Measurements from ENCODE around the gene HLA-E.
"Not testable (repeated sequence)": the region's sequence is repeated elsewhere in the genome, so short reads cannot be mapped to it uniquely, and the experiment has no call there.

Gene HLA-E

DNA sequence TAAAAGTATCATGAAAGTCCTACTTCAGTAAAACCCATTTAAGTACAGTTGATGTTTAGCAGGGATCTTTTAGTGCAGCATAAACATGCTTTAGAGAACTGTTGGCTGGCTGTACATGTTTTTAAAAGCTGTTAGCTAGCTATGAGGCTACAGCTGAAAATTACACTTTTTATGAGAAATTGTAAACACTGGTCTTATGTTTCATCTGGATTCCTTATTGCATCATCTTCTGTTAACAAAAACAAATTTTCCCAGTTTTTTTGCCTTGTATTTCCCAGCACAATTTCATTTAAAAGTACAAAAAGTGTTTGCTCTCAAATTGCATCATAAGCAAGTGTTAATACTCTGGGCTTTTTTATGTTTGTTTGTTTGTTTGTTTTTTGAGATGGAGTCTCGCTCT lies 18.3 kb upstream of the HLA-E start:
- H2AFZ ChIP-seq (ENCODE audit: low read depth, low read length, severe bottlenecking) = no peak overlapping the region
- H3K27ac ChIP-seq (ENCODE audit: low read depth, low read length) = no peak overlapping the region
- no peaks in the 10 kb centered on the region for H3K9me2 ChIP-seq (replicated peaks; ENCODE audit: insufficient read depth, low read length)
- no peak overlapping the region for H3K4me3 ChIP-seq (ENCODE audit: insufficient read depth, low read length, poor library complexity, severe bottlenecking)
- no peaks in the 10 kb centered on the region for H3K9me3 ChIP-seq (ENCODE audit: insufficient read depth, low read length)
- TF ChIP-seq, protein P1, sequence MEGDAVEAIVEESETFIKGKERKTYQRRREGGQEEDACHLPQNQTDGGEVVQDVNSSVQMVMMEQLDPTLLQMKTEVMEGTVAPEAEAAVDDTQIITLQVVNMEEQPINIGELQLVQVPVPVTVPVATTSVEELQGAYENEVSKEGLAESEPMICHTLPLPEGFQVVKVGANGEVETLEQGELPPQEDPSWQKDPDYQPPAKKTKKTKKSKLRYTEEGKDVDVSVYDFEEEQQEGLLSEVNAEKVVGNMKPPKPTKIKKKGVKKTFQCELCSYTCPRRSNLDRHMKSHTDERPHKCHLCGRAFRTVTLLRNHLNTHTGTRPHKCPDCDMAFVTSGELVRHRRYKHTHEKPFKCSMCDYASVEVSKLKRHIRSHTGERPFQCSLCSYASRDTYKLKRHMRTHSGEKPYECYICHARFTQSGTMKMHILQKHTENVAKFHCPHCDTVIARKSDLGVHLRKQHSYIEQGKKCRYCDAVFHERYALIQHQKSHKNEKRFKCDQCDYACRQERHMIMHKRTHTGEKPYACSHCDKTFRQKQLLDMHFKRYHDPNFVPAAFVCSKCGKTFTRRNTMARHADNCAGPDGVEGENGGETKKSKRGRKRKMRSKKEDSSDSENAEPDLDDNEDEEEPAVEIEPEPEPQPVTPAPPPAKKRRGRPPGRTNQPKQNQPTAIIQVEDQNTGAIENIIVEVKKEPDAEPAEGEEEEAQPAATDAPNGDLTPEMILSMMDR (IDR thresholded peaks at IDR 0.05; ENCODE audit: insufficient read depth, low read length, poor library complexity, severe bottlenecking) = no peak
- no peak for TF ChIP-seq EZH2phosphoT487 (conservative IDR thresholded peaks at IDR 0.05; ENCODE audit: low read length)
- no peaks in the 10 kb centered on the region for H4K20me1 ChIP-seq (ENCODE audit: low read depth, low read length)
- no peak overlapping the region for H3K4me2 ChIP-seq (ENCODE audit: low read depth, low read length, poor library complexity, severe bottlenecking)
- H3K27me3 ChIP-seq (ENCODE audit: low read length) = no peaks in the 10 kb centered on the region
- no peaks in the 10 kb centered on the region for H3F3A ChIP-seq (ENCODE audit: insufficient read depth)
- no peaks in the 10 kb centered on the region for H3K79me2 ChIP-seq (ENCODE audit: insufficient read depth, low read length)
- no peaks in the 10 kb centered on the region for H3K36me3 ChIP-seq (ENCODE audit: low read length)
- no peak overlapping the region for H3K9ac ChIP-seq (ENCODE audit: low read length)

DNA sequence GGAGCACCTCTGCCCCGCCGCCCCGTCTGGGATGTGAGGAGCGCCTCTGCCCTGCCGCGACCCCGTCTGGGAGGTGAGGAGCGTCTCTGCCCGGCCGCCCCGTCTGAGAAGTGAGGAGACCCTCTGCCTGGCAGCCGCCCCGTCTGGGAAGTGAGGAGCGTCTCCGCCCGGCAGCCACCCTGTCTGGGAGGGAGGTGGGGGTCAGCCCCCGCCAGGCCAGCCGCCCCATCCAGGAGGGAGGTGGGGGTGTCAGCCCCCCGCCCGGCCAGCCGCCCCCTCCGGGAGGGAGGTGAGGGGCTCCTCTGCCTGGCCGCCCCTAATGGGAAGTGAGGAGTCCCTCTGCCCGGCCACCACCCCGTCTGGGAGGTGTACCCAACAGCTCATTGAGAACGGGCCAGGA lies 14.2 kb upstream of the HLA-E start:
- H3K79me2 ChIP-seq (ENCODE audit: insufficient read depth, low read length); H3K27ac ChIP-seq (ENCODE audit: low read depth, low read length); H3K9me2 ChIP-seq (replicated peaks; ENCODE audit: insufficient read depth, low read length); H2AFZ ChIP-seq (ENCODE audit: low read depth, low read length, severe bottlenecking); H3K27me3 ChIP-seq (ENCODE audit: low read length); H3K36me3 ChIP-seq (ENCODE audit: low read length); H3K9ac ChIP-seq (ENCODE audit: low read length); H3K4me2 ChIP-seq (ENCODE audit: low read depth, low read length, poor library complexity, severe bottlenecking); H3F3A ChIP-seq (ENCODE audit: insufficient read depth); H3K9me3 ChIP-seq (ENCODE audit: insufficient read depth, low read length); H4K20me1 ChIP-seq (ENCODE audit: low read depth, low read length); H3K4me3 ChIP-seq (ENCODE audit: insufficient read depth, low read length, poor library complexity, severe bottlenecking): not testable (repeated sequence)

DNA sequence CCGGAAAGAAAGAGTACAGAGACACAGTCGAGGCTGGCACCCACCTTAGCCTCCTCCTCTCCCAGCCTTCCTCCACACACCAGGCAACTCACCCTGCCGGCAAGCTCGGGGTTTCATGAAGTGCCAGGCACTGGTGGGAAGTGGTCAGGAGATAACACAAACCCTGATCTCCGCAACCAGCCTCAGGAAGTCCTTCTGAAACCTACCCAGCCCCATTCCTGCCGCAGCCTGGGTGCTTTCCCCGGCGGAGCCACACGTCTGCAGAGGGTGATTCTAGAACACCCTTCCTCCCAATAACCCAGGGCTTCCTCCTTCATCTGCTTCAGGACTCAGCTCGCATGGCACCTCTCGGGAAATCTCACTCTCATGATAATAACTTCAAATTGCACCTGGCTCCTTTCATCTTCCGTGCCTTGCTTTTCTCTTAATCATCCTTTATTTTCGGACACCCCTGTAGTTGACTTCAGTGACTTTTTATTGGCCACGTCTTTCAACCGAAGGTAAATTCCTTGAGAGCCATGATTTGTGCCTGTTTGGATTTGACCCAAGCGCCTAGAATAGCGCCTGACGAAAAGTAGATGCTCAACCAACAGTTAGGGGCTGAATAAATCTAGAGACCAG lies 8.7 kb upstream of the HLA-E start:
- no peaks in the 10 kb centered on the region for H3K27me3 ChIP-seq (ENCODE audit: low read length)
- H3K9me3 ChIP-seq (ENCODE audit: insufficient read depth, low read length) = no peaks in the 10 kb centered on the region
- H3K9me2 ChIP-seq (replicated peaks; ENCODE audit: insufficient read depth, low read length) = no peaks in the 10 kb centered on the region
- H3K9ac ChIP-seq (ENCODE audit: low read length) = no peak overlapping the region
- no peak for TF ChIP-seq EZH2phosphoT487 (conservative IDR thresholded peaks at IDR 0.05; ENCODE audit: low read length)
- TF ChIP-seq, protein P1 (IDR thresholded peaks at IDR 0.05; ENCODE audit: insufficient read depth, low read length, poor library complexity, severe bottlenecking) = no peak
- 0 out of 2 replicates have a peak, but pooled peaks cover 9% of the 10 kb centered on the region for H3F3A ChIP-seq (ENCODE audit: insufficient read depth)
- no peak overlapping the region for H3K4me2 ChIP-seq (ENCODE audit: low read depth, low read length, poor library complexity, severe bottlenecking)
- no peak overlapping the region for H2AFZ ChIP-seq (ENCODE audit: low read depth, low read length, severe bottlenecking)
- no peaks in the 10 kb centered on the region for H3K79me2 ChIP-seq (ENCODE audit: insufficient read depth, low read length)
- no peak overlapping the region for H3K4me3 ChIP-seq (ENCODE audit: insufficient read depth, low read length, poor library complexity, severe bottlenecking)
- no peaks in the 10 kb centered on the region for H4K20me1 ChIP-seq (ENCODE audit: low read depth, low read length)
- H3K27ac ChIP-seq (ENCODE audit: low read depth, low read length) = no peak overlapping the region
- H3K36me3 ChIP-seq (ENCODE audit: low read length) = no peaks in the 10 kb centered on the region

DNA sequence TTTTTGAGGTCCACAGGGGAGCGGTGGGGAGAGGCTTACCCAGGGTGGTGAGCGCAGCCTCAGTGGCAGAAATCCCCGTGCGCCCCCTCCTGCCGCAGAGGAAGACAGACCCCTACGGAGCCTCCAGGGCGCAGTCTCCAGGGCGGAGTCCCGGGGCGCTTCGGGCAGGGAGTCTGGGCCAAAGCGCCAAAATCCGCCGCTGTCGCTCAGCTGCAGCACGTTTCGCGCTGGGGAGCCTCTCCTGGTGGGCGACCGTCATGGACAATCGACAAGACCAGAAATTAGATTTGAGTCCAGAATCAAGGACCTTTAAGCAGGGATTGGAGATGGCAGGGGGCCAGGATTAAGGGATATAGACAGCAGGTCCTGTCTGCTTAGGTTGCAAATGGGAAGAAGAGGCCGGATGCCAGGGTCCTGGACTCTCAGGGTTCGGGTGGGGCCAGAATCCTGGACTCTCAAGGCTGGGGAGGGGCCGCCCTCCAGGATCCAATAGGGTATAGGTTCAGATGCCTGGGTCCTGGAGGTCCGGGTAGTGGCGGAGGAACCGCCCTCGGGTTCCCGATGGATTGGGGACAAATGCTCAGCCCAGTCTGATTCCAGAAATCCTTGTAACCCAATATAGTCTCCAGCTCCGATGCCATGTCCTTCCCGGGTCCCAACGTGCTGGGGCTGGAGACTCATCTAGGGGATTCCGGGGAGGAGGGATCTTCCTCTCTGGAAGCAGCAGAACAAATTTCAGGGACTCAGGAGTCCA lies 7.9 kb upstream of the HLA-E start:
- Histone ChIP-seq H3K79me2 (ENCODE audit: insufficient read depth, low read length) (no peaks in the 10 kb centered on the region), H3K4me2 (ENCODE audit: low read depth, low read length, poor library complexity, severe bottlenecking) (peak overlapping the region; percentile 18), H3K9me2 (replicated peaks; ENCODE audit: insufficient read depth, low read length) (no peaks in the 10 kb centered on the region), H4K20me1 (ENCODE audit: low read depth, low read length) (no peaks in the 10 kb centered on the region), H3F3A (ENCODE audit: insufficient read depth) (0 out of 2 replicates have a peak, but pooled peaks cover 9% of the 10 kb centered on the region), H3K27ac (ENCODE audit: low read depth, low read length) (no peak overlapping the region), H3K9me3 (ENCODE audit: insufficient read depth, low read length) (no peaks in the 10 kb centered on the region), H3K27me3 (ENCODE audit: low read length) (no peaks in the 10 kb centered on the region), H3K4me3 (ENCODE audit: insufficient read depth, low read length, poor library complexity, severe bottlenecking) (no peak overlapping the region), H2AFZ (ENCODE audit: low read depth, low read length, severe bottlenecking) (no peak overlapping the region), H3K9ac (ENCODE audit: low read length) (no peak overlapping the region), H3K36me3 (ENCODE audit: low read length) (no peaks in the 10 kb centered on the region)
- TF ChIP-seq, protein P1 (IDR thresholded peaks at IDR 0.05; ENCODE audit: insufficient read depth, low read length, poor library complexity, severe bottlenecking) = no peak
- no peak for TF ChIP-seq EZH2phosphoT487 (conservative IDR thresholded peaks at IDR 0.05; ENCODE audit: low read length)

Measured in SU-DHL-6 (cell line).